Stimulated activated CD4-positive, alpha-beta T cell treated with anti-CD3 and anti-CD28 coated beads, Interleukin-12 subunit alpha, Interleukin-12 subunit beta, amount 100 ng/mL, for 4 hours (primary cell): ENCODE results near the gene F2R.
"Not testable (repeated sequence)": the region's sequence is repeated elsewhere in the genome, so short reads cannot be mapped to it uniquely, and the experiment has no call there.

Experiments used
- DNase-seq: peaks from one replicate; pipeline ENCODE4 v3.0.0-alpha.2; 2020

The F2R gene

GRCh38 chr5:76715736-76716455, at the start of gene F2R:
Gene F2R, plus strand, starts transcription at chr5:76716126. Its CDS starts 182 bp downstream, at chr5:76716308.
- DNase-seq: peak; percentile 35

GRCh38 chr5:76667495-76667894, 48.4 kb upstream of the F2R start:
- no peak for DNase-seq

DNA sequence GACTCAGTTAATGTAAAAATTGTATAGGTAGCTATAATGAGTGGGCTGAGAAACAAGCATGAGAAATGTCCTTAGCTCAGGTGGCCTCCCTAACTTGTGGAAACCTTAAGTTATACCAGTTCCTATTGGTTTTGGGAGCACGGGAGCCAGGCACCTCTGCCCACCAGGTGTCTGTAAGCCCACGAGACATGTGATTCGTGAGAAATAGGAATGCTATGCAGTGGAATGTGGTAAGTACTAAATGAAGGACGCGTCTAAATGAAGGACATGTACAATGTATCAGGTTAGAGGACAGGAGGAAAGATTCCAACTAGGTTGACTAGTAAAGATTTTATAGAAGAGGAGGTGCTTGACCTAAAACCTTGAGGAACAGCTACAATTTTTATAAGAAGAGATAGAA, 46.7 kb upstream of the F2R start:
- no peak for DNase-seq

GRCh38 chr5:76670508-76670907, 45.4 kb upstream of the F2R start:
- DNase-seq: no peak

DNA sequence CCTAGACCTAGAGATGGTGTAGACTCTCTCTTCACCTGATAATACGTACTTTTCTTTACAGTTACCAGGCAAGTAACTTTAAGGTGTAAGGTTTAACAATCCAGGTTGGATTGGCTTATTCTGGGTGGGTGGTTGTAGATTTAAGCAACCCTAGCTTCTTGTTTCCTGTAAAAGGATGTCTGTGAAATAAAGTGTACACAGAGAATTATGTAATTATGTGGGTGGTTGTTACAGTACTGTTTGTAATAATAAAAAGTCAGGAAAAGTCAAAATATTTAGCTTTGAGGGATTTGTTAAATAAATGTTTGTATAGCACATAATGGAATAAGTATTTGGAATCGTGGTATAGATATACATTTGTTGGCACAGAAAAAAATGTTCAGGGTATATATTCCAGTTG, 43.7 kb upstream of the F2R start:
- no peak for DNase-seq

GRCh38 chr5:76673125-76673524, 42.8 kb upstream of the F2R start:
- DNase-seq: no peak

DNA sequence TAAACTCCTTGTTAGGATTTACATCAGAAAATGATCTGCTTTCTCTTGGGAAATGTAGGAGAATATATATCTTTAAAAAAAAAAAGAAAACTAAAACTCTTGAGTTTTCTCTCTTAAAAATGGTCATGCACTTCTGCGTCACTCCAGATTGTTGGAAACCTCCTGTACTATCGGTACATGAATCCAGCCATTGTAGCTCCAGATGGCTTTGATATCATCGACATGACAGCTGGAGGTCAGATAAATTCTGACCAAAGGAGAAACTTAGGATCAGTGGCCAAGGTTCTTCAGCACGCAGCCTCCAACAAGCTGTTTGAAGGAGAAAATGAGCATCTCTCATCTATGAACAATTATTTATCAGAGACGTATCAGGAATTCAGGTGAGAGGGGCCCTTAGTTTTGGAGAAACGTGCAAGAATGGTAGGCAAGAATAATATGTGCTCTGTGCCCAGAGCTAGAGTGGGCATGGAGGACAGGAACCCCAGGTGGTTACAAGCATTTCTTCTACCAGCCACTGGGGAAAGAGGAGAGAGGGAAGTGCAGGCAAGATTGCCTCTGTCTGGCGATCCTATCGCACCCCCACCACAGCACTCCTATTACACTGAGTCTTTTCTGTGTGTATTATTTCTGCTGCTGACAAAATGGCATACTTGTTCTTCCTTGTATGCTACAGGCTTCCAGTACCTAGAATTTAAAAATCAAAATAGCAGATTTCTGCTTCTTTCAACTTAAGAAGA, 41.4 kb upstream of the F2R start:
- DNase-seq: no peak

DNA sequence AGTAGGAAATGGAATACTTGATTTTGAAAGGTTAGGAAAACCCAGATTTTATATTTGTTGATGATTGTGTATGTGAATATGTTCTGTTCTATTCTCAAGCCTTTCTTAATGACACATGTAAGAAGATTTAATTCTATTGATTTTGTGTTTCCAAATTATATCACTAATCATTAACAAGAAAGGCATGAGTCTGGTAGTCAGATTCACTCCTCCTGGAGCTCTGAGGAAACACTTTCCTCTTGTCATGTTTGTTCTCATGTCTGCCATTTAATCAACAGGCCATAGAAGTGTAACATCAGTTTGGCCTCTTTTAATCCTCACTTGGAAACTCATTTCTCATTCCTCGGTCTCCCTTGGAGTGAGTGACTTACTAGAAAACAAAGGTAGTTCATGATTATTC, 40.6 kb upstream of the F2R start:
- DNase-seq: no peak

GRCh38 chr5:76677849-76678472, 38.0 kb upstream of the F2R start:
- no peak for DNase-seq

GRCh38 chr5:76679231-76679630, 36.7 kb upstream of the F2R start:
- DNase-seq: no peak

DNA sequence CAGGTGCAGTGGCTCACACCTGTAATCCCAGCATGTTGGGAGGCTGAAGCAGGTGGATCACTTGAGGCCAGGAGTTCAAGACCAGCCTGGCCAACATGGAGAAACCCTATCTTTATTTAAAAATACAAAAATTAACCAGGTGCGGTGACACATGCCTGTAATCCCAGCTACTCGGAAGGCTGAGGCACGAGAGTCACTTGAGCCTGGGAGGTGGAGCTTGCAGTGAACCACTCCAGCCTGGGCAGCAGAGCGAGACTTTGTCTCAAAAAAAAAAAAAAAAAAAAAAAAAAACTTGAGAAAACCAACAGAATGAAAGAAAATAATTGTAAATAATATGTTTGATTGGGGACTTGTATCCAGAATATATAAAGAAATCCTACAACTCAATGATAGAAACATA, 35.1 kb upstream of the F2R start:
- not testable (repeated sequence) for DNase-seq

- no peak for DNase-seq
Observed at GRCh38 chr5:76681287-76681686, 34.6 kb upstream of the F2R start.

DNA sequence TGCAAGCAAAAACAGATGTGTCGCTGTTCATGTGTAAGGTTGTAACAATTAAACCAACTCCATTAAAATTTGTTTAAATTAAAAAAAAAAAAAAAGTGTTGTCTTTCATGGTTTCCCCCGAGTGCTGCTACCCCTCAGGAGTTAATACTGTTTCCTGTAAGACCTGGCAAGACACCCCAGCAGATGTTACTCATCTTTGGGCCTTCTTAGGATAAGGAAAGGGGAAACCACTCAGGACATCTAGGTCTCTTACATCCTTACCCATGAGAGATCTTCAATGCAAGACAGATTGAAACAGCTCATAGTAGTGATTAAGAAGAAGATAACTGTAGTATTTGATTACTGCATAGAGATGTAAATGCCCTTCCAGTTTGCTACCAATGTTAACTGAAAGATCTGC, 33.5 kb upstream of the F2R start:
- no peak for DNase-seq

DNA sequence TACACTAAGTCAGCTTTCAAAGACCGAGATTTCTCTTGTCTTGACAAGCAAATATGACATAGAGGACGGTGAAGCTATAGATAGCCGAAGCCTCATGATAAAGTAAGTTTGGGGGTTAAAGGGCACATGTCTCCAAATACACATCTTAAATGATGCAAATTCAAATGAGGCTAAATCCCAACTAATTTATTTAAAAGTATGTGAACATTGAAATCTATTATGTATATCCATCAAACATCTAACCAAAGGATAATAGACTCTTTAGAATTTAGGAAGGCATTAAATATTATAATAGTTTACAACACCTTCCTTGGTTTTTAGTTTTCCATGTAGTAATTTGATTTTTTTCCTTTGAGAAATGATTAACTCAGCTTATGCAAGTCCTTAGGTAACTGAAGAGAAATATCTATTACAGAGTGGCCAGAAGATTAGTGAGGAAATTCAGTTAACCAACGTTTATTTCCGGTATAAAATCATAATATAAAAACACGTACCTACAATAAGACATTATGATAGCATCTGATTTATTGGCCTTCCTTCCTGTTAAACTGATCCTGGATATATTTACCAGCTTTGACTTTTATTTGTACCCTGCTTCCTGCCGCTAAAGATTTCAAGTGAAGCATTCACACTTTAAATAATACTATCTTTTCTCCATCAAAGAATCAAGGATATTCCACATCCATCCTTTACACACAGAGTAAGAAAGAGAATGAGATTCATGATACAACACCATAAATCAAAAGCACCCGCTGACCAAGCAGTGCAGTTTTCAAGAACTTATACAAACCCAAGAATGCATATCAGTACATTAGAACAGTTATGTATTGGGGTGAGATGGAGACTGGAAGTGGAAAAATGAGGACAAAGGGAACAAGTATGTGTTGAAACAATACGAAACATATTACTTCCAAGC, 31.9 kb upstream of the F2R start:
- DNase-seq: no peak

GRCh38 chr5:76684756-76685519, 31.0 kb upstream of the F2R start:
- no peak for DNase-seq

DNA sequence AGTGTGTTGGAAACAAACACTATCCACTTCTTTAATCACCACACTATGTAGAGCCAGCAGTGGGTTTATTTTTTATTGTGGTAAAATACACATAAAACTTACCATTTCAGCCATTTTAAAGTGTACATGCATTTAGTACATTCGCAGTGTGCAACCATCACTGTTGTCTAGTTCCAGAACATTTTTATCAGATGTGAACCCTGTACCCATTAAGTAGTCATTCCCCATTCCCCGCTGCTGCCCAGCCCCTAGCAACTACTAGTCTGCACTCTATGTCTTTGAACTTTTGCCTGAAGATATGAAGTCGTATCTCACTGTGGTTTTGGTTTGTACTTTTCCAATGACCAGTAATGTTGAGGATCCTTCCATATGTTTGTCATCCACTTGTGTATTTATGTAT, 30.2 kb upstream of the F2R start:
- no peak for DNase-seq

- no peak for DNase-seq
Observed at GRCh38 chr5:76688212-76688611, 27.7 kb upstream of the F2R start.

GRCh38 chr5:76688836-76689235, 27.1 kb upstream of the F2R start:
- DNase-seq: no peak

- DNase-seq: no peak
Observed at GRCh38 chr5:76689321-76690036, 26.4 kb upstream of the F2R start.

DNA sequence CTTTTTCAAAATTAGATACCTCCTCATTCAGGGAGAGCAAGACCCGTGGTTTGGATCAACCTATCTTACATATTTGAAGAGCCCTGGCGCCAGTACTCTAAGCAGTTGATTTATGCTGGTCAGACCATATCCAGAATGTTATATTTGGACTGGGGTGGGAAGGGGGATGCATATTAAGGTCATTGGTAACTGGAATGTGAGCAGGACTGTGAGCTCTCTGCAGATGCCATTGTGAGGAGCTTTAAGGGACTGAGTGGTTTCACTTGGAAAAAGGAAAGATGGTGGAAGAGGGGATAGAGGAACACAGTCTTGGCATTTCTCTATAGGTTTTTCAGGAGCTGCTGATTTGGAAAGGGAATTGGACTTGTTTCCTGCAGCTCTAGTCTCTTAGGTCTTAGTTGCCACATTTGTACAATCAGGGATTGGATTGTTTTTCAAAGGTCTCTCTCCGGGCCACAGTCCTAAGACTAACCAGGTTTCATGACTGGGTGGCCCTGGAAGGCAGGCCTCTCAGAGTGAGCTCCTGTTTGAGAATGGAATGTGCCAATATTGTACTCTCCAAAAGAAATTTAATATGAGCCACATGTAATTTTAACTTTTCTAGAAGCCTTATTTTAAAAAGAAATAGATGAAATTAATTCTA, 25.8 kb upstream of the F2R start:
- no peak for DNase-seq
